Activated naive CD8-positive, alpha-beta T cell (primary cell): ENCODE measurements around the gene PTBP1.

Source experiments
- H3K27ac Mint-ChIP-seq: one replicate; pipeline ENCODE4 v1.8.0; 2021; ENCODE audit warnings: mixed read lengths
- H3K27me3 Mint-ChIP-seq: one replicate; pipeline ENCODE4 v1.8.0; 2021; ENCODE audit warnings: mixed read lengths
- H3K36me3 Mint-ChIP-seq: one replicate; pipeline ENCODE4 v1.8.0; 2021; ENCODE audit warnings: mixed read lengths
- H3K4me1 Mint-ChIP-seq: one replicate; pipeline ENCODE4 v1.8.0; 2021; ENCODE audit warnings: low read depth, mixed read lengths
- H3K4me3 Mint-ChIP-seq: one replicate; pipeline ENCODE4 v1.8.0; 2021; ENCODE audit warnings: mild to moderate bottlenecking, mixed read lengths
- H3K9me3 Mint-ChIP-seq: one replicate; pipeline ENCODE4 v1.8.0; 2021; ENCODE audit warnings: low read depth, mixed read lengths

The PTBP1 gene

GRCh38 chr19:796692-797527 lies at the start of gene PTBP1:
TSS of gene PTBP1 (plus strand) at chr19:797452. CDS start at chr19:797498, 46 bp downstream.
- Mint-ChIP-seq H3K27me3 (no peaks in the 10 kb centered on the region), H3K4me3 (peak within 1 kb of the TSS; percentile 95), H3K27ac (peak within 1 kb of the TSS; percentile 96), H3K9me3 (no peaks in the 10 kb centered on the region), H3K36me3 (peaks cover 7% of the 10 kb centered on the region), H3K4me1 (peaks cover 25% of the 10 kb centered on the region)

DNA sequence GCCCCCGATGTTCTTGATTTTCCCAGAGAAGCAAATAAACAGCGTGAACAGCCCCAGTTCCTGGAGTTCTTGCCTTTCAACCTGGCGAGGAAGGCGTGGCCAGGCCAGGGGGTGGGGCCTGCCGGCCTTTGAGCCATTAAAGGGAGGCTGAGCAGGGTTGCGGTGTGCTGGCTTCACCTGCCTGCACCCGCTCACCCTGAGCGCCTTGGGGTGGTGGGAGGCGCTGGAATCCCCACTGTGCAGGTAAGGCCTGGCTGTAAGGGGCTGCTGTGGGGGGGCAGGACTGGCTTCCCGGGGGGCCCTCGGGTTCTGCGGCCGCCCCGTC lies 49.0 kb upstream of the PTBP1 start:
- H3K9me3 Mint-ChIP-seq, result no peaks in the 10 kb centered on the region
- no peak overlapping the region for H3K4me3 Mint-ChIP-seq
- no peaks in the 10 kb centered on the region for H3K27me3 Mint-ChIP-seq
- no peaks in the 10 kb centered on the region for H3K36me3 Mint-ChIP-seq
- no peak overlapping the region for H3K27ac Mint-ChIP-seq
- H3K4me1 Mint-ChIP-seq, result no peaks in the 10 kb centered on the region

DNA sequence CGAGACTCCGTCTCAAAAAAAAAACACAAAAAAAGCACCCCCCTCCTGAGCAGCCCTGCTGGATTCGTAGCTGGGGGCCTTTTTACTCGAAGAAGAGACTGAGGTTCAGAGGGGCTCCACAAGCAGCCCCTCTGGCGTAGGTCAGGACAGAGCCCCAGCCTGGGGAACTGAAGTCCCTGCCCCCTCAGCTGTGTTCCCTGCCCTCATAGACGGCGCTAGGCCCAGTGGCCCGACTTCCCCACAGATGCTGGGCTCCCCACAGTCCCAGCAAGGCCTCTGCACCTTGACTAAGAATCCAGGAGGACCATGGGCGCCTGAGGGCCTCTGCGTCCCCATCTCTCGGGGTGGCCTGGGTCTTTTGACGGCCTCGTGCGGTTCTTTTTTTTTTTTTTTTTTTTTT lies 47.4 kb upstream of the PTBP1 start:
- no peak overlapping the region for H3K4me3 Mint-ChIP-seq
- H3K27me3 Mint-ChIP-seq, result no peaks in the 10 kb centered on the region
- H3K27ac Mint-ChIP-seq, result no peak overlapping the region
- no peaks in the 10 kb centered on the region for H3K9me3 Mint-ChIP-seq
- H3K36me3 Mint-ChIP-seq, result no peaks in the 10 kb centered on the region
- H3K4me1 Mint-ChIP-seq, result no peaks in the 10 kb centered on the region

GRCh38 chr19:750640-751423 lies 46.4 kb upstream of the PTBP1 start, which contains the start of gene MISP:
TSS of gene MISP (plus strand) at chr19:751112. CDS start at chr19:756947, 5,835 bp downstream.
- H3K4me1 Mint-ChIP-seq, result no peaks in the 10 kb centered on the region

DNA sequence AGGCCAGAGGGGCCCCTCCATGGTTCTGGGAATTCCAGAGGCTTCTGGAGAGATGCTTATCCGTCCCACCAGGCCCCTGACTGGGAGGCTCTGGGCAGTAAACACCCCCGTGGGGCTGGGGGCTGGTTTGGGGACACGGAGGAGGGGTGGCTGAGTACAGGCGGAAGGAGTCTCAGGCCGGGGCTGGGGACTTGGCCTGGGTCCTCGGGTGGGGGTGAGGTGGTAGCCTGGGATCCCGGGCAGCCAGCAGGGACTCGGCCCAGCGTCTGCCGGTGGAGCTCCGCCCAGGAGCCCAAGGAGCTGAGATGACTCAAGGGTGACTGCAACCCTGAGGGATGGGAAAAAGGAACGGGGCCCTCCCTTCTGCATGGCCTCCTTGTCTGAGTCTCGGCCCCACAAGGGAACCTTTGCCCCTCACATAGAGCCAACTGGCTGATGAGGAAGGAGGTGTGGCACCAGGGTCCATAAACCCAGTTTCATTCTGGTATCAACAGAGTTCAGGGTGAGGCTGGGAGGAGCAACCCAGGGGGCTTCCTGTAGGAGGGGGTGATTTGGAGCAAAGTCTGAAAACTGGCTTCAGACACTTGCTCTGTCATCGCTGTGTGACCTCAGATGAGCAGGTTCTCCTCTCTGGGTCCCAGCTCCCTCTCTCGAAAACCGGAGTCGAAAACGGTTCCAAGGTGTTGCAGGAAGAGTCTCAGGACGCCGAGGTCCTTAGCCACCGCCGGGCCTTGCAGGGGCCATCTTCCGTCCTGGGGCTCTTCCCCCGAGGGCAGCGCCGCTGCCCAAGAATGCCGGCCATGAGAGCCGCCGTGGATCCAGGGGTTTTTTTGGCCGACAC lies 45.5 kb upstream of the PTBP1 start:
- Mint-ChIP-seq H3K9me3 (no peaks in the 10 kb centered on the region), H3K4me3 (no peak overlapping the region), H3K4me1 (no peaks in the 10 kb centered on the region), H3K36me3 (no peaks in the 10 kb centered on the region), H3K27ac (no peak overlapping the region), H3K27me3 (no peaks in the 10 kb centered on the region)

More at GRCh38 chr19:750640-751423, 46.4 kb upstream of the PTBP1 start, which contains the start of gene MISP:
- no peaks in the 10 kb centered on the region for H3K27me3 Mint-ChIP-seq
- no peak within 1 kb of the TSS for H3K27ac Mint-ChIP-seq
- H3K9me3 Mint-ChIP-seq, result no peaks in the 10 kb centered on the region
- no peaks in the 10 kb centered on the region for H3K36me3 Mint-ChIP-seq
- no peak within 1 kb of the TSS for H3K4me3 Mint-ChIP-seq

DNA sequence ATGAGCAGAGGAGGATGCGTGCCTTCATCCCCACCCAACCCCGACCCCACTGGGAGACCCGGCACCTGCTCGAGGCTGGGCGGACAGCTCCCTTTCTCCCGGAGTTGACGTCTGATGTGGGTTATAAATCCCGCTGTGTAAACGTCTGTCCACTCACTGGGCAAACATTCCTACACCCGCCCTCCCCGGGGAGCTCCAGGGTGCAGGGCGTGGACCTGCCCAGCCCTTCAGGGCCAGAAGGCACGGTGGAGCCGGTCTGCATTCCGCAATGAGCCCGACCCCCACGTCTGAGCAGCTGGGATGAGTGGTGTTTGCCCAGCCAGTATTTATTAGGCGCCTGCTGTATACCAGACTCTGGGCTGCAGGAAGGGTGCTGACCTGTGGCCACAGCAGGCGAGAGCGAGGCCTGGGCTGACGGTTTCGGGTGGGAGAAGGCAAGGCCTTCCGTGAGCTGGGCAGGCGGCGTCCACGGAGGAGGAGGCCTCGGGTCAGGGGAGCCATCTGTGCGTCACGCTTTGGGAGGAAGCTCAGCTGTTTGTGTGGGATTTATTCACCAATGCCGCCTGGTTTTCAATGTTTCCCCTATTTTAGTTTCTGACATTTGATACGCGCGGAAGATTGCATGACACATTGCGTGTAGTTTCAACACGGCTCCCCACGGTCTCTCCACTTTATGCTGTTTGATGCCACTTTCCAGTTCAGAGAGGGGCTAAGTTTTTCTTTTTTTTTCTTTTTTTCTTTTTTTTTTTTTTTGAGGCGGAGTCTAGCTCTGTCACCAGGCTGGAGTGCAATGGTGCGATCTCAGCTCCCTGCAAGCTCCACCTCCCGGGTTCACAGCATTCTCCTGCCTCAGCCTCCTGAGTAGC lies 44.4 kb upstream of the PTBP1 start:
- H3K27me3 Mint-ChIP-seq, result no peaks in the 10 kb centered on the region
- H3K9me3 Mint-ChIP-seq, result no peaks in the 10 kb centered on the region
- no peaks in the 10 kb centered on the region for H3K36me3 Mint-ChIP-seq
- no peak overlapping the region for H3K27ac Mint-ChIP-seq
- no peak overlapping the region for H3K4me3 Mint-ChIP-seq
- H3K4me1 Mint-ChIP-seq, result no peaks in the 10 kb centered on the region

DNA sequence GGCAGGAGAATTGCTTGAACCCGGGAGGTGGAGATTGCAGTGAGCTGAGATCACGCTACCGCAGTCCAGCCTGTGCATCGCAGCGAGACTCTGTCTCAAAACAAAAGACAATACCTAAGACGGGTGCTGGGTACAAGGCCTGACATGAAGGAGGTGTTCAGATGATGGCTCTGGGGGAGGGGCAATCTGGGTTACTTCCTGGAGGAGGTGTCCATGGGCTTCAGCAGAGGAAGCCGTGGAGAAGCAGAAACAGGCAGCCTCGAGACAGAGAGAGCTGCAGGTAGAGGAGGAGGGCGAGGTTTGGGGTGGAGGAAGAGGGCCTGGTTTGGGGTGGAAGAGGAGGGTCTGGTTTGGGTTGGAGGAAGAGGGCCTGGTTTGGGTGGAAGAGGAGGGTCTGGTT lies 42.7 kb upstream of the PTBP1 start:
- no peaks in the 10 kb centered on the region for H3K4me1 Mint-ChIP-seq
- no peak overlapping the region for H3K27ac Mint-ChIP-seq
- H3K4me3 Mint-ChIP-seq, result no peak overlapping the region
- H3K36me3 Mint-ChIP-seq, result no peaks in the 10 kb centered on the region
- no peaks in the 10 kb centered on the region for H3K27me3 Mint-ChIP-seq
- H3K9me3 Mint-ChIP-seq, result no peaks in the 10 kb centered on the region

DNA sequence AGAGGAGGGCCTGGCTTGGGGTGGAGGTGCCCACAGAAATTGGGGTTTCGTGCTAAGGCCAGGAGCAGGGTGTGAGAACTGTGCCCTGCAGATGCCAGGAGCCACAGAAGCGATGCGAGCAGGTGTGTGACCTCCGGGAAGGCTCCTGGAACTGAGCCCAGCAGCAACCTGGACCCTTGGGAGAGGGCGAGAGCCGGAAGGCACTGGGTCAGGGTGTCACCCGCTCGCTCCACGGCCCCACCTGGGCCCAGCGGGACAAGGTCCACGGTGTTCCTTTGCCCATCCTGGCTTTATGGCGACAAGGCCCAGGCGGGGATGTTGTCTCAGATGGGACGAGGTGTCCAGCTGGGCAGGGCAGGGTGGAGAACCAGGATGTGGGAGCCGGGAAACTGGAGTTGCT lies 42.2 kb upstream of the PTBP1 start:
- Mint-ChIP-seq H3K27ac (no peak overlapping the region), H3K36me3 (no peaks in the 10 kb centered on the region), H3K4me1 (no peaks in the 10 kb centered on the region), H3K4me3 (no peak overlapping the region), H3K27me3 (no peaks in the 10 kb centered on the region), H3K9me3 (no peaks in the 10 kb centered on the region)

- Mint-ChIP-seq H3K27ac (no peak overlapping the region), H3K27me3 (no peaks in the 10 kb centered on the region), H3K4me3 (no peak overlapping the region), H3K9me3 (no peaks in the 10 kb centered on the region), H3K36me3 (no peaks in the 10 kb centered on the region), H3K4me1 (no peaks in the 10 kb centered on the region)
These were observed 41.0 kb upstream of the PTBP1 start for GRCh38 chr19:756236-756635.

GRCh38 chr19:756821-757688 lies 40.2 kb upstream of the PTBP1 start:
- Mint-ChIP-seq H3K36me3 (no peaks in the 10 kb centered on the region), H3K27ac (no peak overlapping the region), H3K4me3 (no peak overlapping the region), H3K4me1 (no peaks in the 10 kb centered on the region), H3K27me3 (no peaks in the 10 kb centered on the region), H3K9me3 (no peaks in the 10 kb centered on the region)

DNA sequence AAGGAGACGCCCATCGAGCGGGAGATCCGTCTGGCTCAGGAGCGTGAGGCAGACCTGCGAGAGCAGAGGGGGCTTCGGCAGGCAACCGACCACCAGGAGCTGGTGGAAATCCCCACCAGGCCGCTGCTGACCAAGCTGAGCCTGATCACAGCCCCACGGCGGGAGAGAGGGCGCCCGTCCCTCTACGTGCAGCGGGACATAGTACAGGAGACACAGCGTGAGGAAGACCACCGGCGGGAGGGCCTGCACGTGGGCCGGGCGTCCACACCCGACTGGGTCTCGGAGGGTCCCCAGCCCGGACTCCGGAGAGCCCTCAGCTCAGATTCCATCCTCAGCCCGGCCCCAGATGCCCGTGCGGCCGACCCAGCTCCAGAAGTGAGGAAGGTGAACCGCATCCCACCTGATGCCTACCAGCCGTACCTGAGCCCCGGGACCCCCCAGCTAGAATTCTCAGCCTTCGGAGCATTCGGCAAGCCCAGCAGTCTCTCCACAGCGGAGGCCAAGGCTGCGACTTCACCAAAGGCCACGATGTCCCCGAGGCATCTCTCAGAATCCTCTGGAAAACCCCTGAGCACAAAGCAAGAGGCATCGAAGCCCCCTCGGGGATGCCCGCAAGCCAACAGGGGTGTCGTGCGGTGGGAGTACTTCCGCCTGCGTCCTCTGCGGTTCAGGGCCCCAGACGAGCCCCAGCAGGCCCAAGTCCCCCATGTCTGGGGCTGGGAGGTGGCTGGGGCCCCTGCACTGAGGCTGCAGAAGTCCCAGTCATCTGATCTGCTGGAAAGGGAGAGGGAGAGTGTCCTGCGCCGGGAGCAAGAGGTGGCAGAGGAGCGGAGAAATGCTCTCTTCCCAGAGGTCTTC lies 39.2 kb upstream of the PTBP1 start:
- Mint-ChIP-seq H3K27me3 (no peaks in the 10 kb centered on the region), H3K27ac (no peak overlapping the region), H3K4me1 (no peaks in the 10 kb centered on the region), H3K36me3 (no peaks in the 10 kb centered on the region), H3K9me3 (no peaks in the 10 kb centered on the region), H3K4me3 (no peak overlapping the region)

DNA sequence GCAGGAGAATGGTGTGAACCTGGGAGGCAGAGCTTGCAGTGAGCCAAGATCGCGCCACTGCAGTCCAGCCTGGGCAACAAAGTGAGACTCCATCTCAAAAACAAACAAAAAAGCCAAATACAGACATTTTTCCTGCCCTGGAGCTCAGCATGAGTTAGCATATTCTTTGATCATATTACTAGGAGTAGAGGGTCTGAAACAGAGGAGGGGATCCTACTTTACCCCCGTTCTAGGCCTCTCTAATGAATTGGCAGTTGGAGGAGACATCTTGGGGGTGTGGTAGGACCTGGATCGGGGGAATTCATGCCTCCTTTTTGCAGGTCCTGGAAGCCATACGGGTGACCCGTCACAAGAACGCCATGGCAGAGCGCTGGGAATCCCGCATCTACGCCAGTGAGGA lies 34.1 kb upstream of the PTBP1 start:
- no peaks in the 10 kb centered on the region for H3K9me3 Mint-ChIP-seq

DNA sequence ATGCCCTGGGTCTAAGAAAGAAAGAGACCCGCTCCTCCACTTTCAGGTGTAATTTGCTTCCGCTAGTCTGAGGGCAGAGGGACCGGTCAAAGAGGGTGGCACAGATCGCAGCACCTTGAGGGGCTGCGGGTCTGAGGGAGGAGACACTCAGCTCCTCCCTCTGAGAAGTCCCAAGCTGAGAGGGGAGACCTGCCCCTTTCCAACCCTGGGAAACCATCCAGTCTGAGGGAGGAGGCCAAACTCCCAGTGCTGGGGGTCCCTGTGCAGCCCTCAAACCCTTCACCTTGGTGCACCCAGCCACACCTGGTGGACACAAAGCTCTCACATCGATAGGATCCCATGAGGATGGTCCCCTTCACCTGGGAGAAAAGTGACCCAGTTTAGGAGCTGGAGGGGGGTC lies 33.4 kb upstream of the PTBP1 start:
- no peaks in the 10 kb centered on the region for H3K4me1 Mint-ChIP-seq
- H3K36me3 Mint-ChIP-seq, result no peaks in the 10 kb centered on the region
- no peak overlapping the region for H3K27ac Mint-ChIP-seq
- no peaks in the 10 kb centered on the region for H3K9me3 Mint-ChIP-seq
- H3K27me3 Mint-ChIP-seq, result no peaks in the 10 kb centered on the region
- H3K4me3 Mint-ChIP-seq, result no peak overlapping the region

More for the DNA sequence above, 34.1 kb upstream of the PTBP1 start:
- Mint-ChIP-seq H3K36me3 (no peaks in the 10 kb centered on the region), H3K27me3 (no peaks in the 10 kb centered on the region), H3K27ac (no peak overlapping the region), H3K4me3 (no peak overlapping the region), H3K4me1 (no peaks in the 10 kb centered on the region)
